K562 (cell line): ENCODE data around the gene DNAJB1. TPM values are rescaled to one million over a fixed set of nuclear protein-coding genes. Genes with fewer than 3 reads are reported as not detected.
A peak's percentile ranks its signal among the peaks of the same experiment; 100 is the strongest.

Experiments used
- ATAC-seq: fragments of 200-7000 bp; cut with Tn5 transposase; 3 replicates; pipeline ENCODE4 v1.9.1; 2020; ENCODE audit warnings: moderate library complexity
- BruUV-seq: library from RNA; stranded (reverse); fragments of 400-500 nt; replicated peaks from 2 replicates; lab custom pipeline; 2021; lab: Mats Ljungman, UMichigan
- CTCF ChIA-PET: fragments of 300-600 bp; formaldehyde crosslinking; extraction: SDS; loops from one replicate; lab custom pipeline; 2021; ENCODE audit warnings: low intra/inter-chr PET ratio; lab: Yijun Ruan, JAX
- POLR2A ChIA-PET: fragments of 300-600, 350-650 bp; sonication (Branson Sonifier 250); formaldehyde crosslinking; extraction: SDS; loops from one replicate; lab custom pipeline; 2021; ENCODE audit warnings: antibody characterized with exemption, inconsistent platforms; lab: Yijun Ruan, JAX
- DNase-seq, 4 experiments: peaks; one replicate each; pipeline versions ENCODE4 v3.0.0 to v3.0.0-alpha.2; 2011 to 2018; ENCODE audit warnings: low spot score in 3 of 4, mixed read lengths in 3 of 4; ENCODE audit errors: extremely low read depth in 1 of 4
- FAIRE-seq: peaks from 2 replicates; lab custom pipeline; 2011; peaks lifted over from hg19 to GRCh38; lab: Jason Lieb, UNC
- H2AFZ ChIP-seq: 2 replicates; pipeline ENCODE4 v1.6.0; 2011; ENCODE audit warnings: low read depth, low read length, control low read depth, inconsistent platforms
- H3K27ac ChIP-seq: fragments of 200-600 bp; 3 replicates; pipeline ENCODE4 v1.8.0; 2011; ENCODE audit warnings: low read depth, mild to moderate bottlenecking, control low read depth, inconsistent platforms, low read length, moderate library complexity, mixed read lengths; ENCODE audit errors: extremely low read depth
- H3K27me3 ChIP-seq, 2 experiments: fragments of 300-600 bp in 1 of 2; 2 replicates in 1 of 2; 3 replicates in 1 of 2; pipeline versions ENCODE4 v1.6.0 to v1.8.0; 2011; ENCODE audit warnings: inconsistent platforms in 2 of 2, low read length in 2 of 2, mild to moderate bottlenecking in 1 of 2, mixed read lengths in 1 of 2, moderate library complexity in 1 of 2; ENCODE audit not compliant: control insufficient read depth in 2 of 2, insufficient read depth in 2 of 2
- H3K36me3 ChIP-seq: fragments of 300-600 bp; 3 replicates; pipeline ENCODE4 v1.8.0; 2011; ENCODE audit warnings: mild to moderate bottlenecking, low read length, inconsistent platforms; ENCODE audit not compliant: control insufficient read depth, insufficient read depth
- H3K4me1 ChIP-seq, 2 experiments: fragments of 200-600 bp in 1 of 2; replicated peaks in 1 of 2; 2 replicates in 1 of 2; 3 replicates in 1 of 2; pipeline versions ENCODE4 v1.5.1 to v1.8.0; 2011; ENCODE audit warnings: inconsistent platforms in 2 of 2, low read length in 2 of 2, mild to moderate bottlenecking in 1 of 2, mixed read lengths in 1 of 2, moderate library complexity in 1 of 2; ENCODE audit not compliant: control insufficient read depth in 2 of 2, insufficient read depth in 2 of 2
- H3K4me2 ChIP-seq: 2 replicates; pipeline ENCODE4 v1.6.1; 2011; ENCODE audit warnings: low read length, control low read depth, inconsistent platforms, mixed read lengths; ENCODE audit not compliant: insufficient read depth
- H3K4me3 ChIP-seq: fragments of 200-600 bp; sonication (generic), shearing (Covaris generic); 2 replicates; pipeline ENCODE4 v1.5.1; 2016; ENCODE audit warnings: control low read depth, inconsistent platforms
- H3K79me2 ChIP-seq: fragments of 200-600 bp; 3 replicates; pipeline ENCODE4 v1.8.0; 2011; ENCODE audit warnings: low read length, inconsistent platforms; ENCODE audit not compliant: control insufficient read depth, insufficient read depth
- H3K9ac ChIP-seq, 2 experiments: 2 replicates each; pipeline versions ENCODE4 v1.6.0 to v1.6.1; 2011; ENCODE audit warnings: low read depth in 2 of 2, low read length in 2 of 2, control low read depth in 1 of 2, inconsistent platforms in 1 of 2, mild to moderate bottlenecking in 1 of 2, mixed read lengths in 1 of 2; ENCODE audit not compliant: insufficient read depth in 1 of 2
- H3K9me1 ChIP-seq: one replicate; pipeline ENCODE4 v1.6.0; 2011; ENCODE audit warnings: inconsistent platforms, mild to moderate bottlenecking, low read length, moderate library complexity; ENCODE audit not compliant: control insufficient read depth, insufficient read depth
- H3K9me3 ChIP-seq: replicated peaks from 2 replicates; pipeline ENCODE4 v1.5.1; 2011; ENCODE audit warnings: low read depth, low read length, inconsistent platforms; ENCODE audit not compliant: control insufficient read depth, insufficient read depth
- H4K20me1 ChIP-seq: replicated peaks from 2 replicates; pipeline ENCODE4 v1.6.1; 2011; ENCODE audit warnings: low read length, inconsistent platforms, mixed read lengths; ENCODE audit not compliant: control insufficient read depth, insufficient read depth
- PHB ChIP-seq: fragments of 250-450 bp; sonication (Bioruptor Pico); IDR thresholded peaks from 2 replicates; pipeline ENCODE4 v1.5.0; 2021
- ZNF121 ChIP-seq: sonication (generic); formaldehyde crosslinking; conservative IDR thresholded peaks from 2 replicates; pipeline ENCODE4 v1.8.0; 2022; ENCODE audit warnings: missing genetic modification reagents
- WGBS: fragments of 100-300 bp; shearing (Covaris generic); methylation state at CpG from one replicate; pipeline ENCODE4 v1.1.6; 2016; ENCODE audit warnings: low coverage, mixed read lengths; ENCODE audit not compliant: insufficient coverage; ENCODE audit errors: missing lambda C conversion rate; 5-methylcytosine and 5-hydroxymethylcytosine counted together
- in situ Hi-C: fragments of 300-500 bp; cut with MboI; formaldehyde crosslinking; loops from 4 replicates; pipeline ENCODE4 v1.15.0; 2018; ENCODE audit warnings: inconsistent platforms, mixed read lengths
- intact Hi-C: fragments of 100-400 bp; cut with micrococcal nuclease; formaldehyde crosslinking; loops from 2 replicates; pipeline ENCODE4 v1.14.2; 2022
- polyA plus RNA-seq, 8 experiments: library from polyadenylated mRNA; depleted of rRNA in 4 of 8; stranded (reverse) in 5 of 8; unstranded in 3 of 8; fragments of >200 nt; fragmentation: Nextera tagmentation in 2 of 8; fragmentation: Illumina TruSeq in 1 of 8; extraction: Ambion mirVana in 2 of 8; extraction: Trizol in 1 of 8; gene quantifications; 2 replicates each; pipeline versions ENCODE4 v1.2.1 to v1.2.3, GENCODE V29; 2011 to 2014; ENCODE audit warnings: inconsistent platforms in 1 of 8, missing spikeins in 1 of 8
- total RNA-seq, 7 experiments: library from RNA; depleted of rRNA in 6 of 7; stranded (reverse); fragments of >200 nt in 6 of 7; fragmentation: Illumina TruSeq in 2 of 7; extraction: Trizol in 2 of 7; gene quantifications; 2 replicates each; pipeline versions ENCODE4 v1.2.1 to v1.2.3, GENCODE V29; 2011 to 2021; ENCODE audit warnings: low replicate concordance in 1 of 7

The DNAJB1 gene
- total and polyA plus RNA-seq, 9 of the 15 experiments (the other 6 are each of a cell fraction or from before 2014, with no cell fraction given) = 13.2 to 113 (median 62.1) TPM

DNA sequence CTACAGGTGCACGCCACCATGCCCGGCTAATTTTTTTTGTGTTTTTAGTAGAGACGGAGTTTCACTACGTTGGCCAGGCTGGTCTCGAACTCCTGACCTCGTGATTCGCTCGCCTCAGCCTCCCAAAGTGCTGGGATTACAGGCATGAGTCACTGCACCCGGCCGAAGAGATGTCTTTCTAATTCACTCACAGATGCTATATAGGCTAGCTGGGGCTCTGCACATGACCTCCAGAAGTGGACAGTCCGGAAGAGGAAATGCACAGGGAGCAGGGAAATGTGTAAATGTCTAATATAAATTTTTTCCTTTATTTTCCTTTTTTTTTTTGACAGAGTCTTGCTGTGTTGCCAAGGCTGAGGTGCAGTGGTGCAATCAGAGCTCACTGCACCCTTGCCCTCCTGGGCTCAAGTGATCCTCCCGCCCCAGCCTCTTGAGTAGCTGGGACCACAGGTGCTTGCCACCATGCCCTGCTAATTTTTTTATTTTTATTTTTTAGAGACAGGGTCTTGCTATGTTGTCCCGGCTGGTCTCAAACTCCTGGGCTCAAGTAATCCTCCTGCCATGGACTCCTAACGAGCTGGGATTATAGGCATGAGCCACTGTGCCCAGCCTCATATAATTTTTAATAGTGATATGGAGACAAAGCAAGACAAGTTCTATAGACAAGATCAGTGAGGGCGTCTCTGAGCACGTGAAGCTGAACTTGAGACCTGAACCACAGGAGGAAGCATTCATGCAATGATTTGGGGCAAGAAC, 30.6 kb downstream of the DNAJB1 start:
- Histone ChIP-seq H3K4me1 (peaks cover under 1 to 2% of the 10 kb centered on the region in 2 experiments; a peak in 3 of 5 replicates), H3K27me3 (no peaks in the 10 kb centered on the region), H2AFZ (no peak overlapping the region), H3K9ac (no peak overlapping the region), H3K79me2 (no peaks in the 10 kb centered on the region), H3K4me2 (no peak overlapping the region), H3K27ac (no peak overlapping the region), H3K36me3 (peaks cover 17% of the 10 kb centered on the region; the same call in 1 of the 3 replicates), H4K20me1 (no peaks in the 10 kb centered on the region), H3K4me3 (no peak overlapping the region), H3K9me1 (no peaks in the 10 kb centered on the region), H3K9me3 (no peaks in the 10 kb centered on the region)
- in situ Hi-C loops (loop anchor here (10.0 kb wide), 1 partner anchor 613 kb away; the partner anchor contains the start of gene NANOS3), intact Hi-C loops (loop anchor here (5.0 to 10.0 kb wide), 3 partner anchors 123 to 350 kb away; partner anchors contain the start of gene ASF1B)
- CTCF ChIA-PET = interaction anchor here (0.6 to 1.8 kb wide), 5 partner anchors 54 to 373 kb away, joined by 4 to 10 read pairs (median 4); partner anchors contain the start of gene ASF1B
- TF ChIP-seq PHB (CRISPR knock-in tag) (no peak), ZNF121 (peak; percentile 75)
- 70% methylated on average over 16 of the region's 16 CpGs for WGBS
- FAIRE-seq (no peak), DNase-seq (no peak), ATAC-seq (no peak)
- POLR2A ChIA-PET = interaction anchor here (0.6 to 1.0 kb wide), 2 partner anchors 18 to 26 kb away, joined by 3 read pairs; no protein-coding TSS in a partner anchor
- BruUV-seq = no TSS peak
